Testis (tissue), 3 donors: Measurements from ENCODE around the gene VIPR1. TPM values are rescaled to one million over a fixed set of nuclear protein-coding genes. Genes with fewer than 3 reads are reported as not detected.

Source experiments
- DNase-seq: peaks from one replicate; pipeline ENCODE4 v3.0.0-alpha.2; 2019
- H3K27ac ChIP-seq, 2 donors: fragments of 200-600 bp; sonication (generic); one replicate each; pipeline ENCODE4 v1.5.1; 2019
- H3K27me3 ChIP-seq: fragments of 200-600 bp; sonication (generic); one replicate; pipeline ENCODE4 v1.5.1; 2019
- H3K36me3 ChIP-seq: fragments of 200-600 bp; sonication (generic); one replicate; pipeline ENCODE4 v1.5.1; 2017; ENCODE audit warnings: low read depth; ENCODE audit errors: missing control alignments
- H3K4me1 ChIP-seq: fragments of 200-600 bp; sonication (generic); one replicate; pipeline ENCODE4 v1.5.1; 2019
- H3K4me3 ChIP-seq, 2 donors: fragments of 200-600 bp; sonication (generic); one replicate each; pipeline ENCODE4 v1.5.1; 2017 to 2019
- H3K9me3 ChIP-seq: fragments of 200-600 bp; sonication (generic); one replicate; pipeline ENCODE4 v1.5.1; 2017
- POLR2A ChIP-seq: fragments of 450-650 bp; IDR thresholded peaks from one replicate; pipeline ENCODE4 v1.6.1; 2017; ENCODE audit warnings: antibody characterized with exemption, mild to moderate bottlenecking, moderate library complexity
- WGBS, 2 donors: methylation state at CpG; one replicate each; pipeline ENCODE4 v1.1.5; 2018; 5-methylcytosine and 5-hydroxymethylcytosine counted together
- intact Hi-C: fragments of 100-400 bp; cut with DNase I; formaldehyde crosslinking; loops from one replicate; pipeline ENCODE4 v1.15.1; 2023; ENCODE audit warnings: low total_unique reads
- polyA plus RNA-seq: library from polyadenylated mRNA; stranded (reverse); fragments of 350-450 nt; fragmentation: Illumina TruSeq; extraction: RNeasy Lipid Tissue Mini Kit (QIAGEN cat#74804); gene quantifications from one replicate; pipeline ENCODE4 v1.2.3, GENCODE V29; 2014; ENCODE audit warnings: low read depth, low replicate concordance; ENCODE audit not compliant: insufficient read depth
- total RNA-seq, 2 donors: library from RNA; depleted of rRNA; stranded (reverse); fragments of >200 nt; gene quantifications; one replicate each; pipeline ENCODE4 v1.2.3, GENCODE V29; 2016
- TF ChIP-seq, protein P1 (sequence below), 3 experiments: fragments of 450-650 bp in 2 of 3; fragments of 200-600 bp in 1 of 3; sonication (generic) in 1 of 3; IDR thresholded peaks; one replicate each; pipeline ENCODE4 v1.5.1; 2016 to 2019; ENCODE audit warnings: antibody characterized with exemption in 3 of 3, mild to moderate bottlenecking in 2 of 3, moderate library complexity in 1 of 3

VIPR1 gene
- total and polyA plus RNA-seq, 3 donors from 2014 or later: 3.4 to 10.2 (median 4.6) TPM

DNA sequence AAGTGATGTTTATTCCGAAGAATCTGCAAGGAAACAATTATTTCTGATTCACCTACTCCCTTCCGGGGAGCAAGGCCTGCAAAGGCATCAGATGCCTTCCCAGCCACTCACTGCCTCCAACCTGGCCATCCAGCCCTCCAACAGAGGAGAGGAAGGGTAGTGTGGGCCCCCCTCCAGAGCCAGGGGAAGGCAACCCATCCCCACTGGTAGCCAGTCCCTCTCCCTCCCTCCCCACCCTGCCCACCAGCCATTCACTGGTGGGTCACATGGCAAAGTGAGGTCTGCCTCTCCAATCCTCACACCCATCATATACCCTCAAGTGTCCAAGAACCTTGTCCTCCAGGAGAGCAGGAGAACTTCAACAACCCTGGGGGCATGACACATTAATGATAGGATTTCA is 2.4 kb upstream of the VIPR1 start:
- WGBS, 2 donors: 51 to 68% methylated on average over 2 of the region's 2 CpGs
- no peak overlapping the region for H3K4me3 ChIP-seq
- no peak overlapping the region for H3K27ac ChIP-seq
- no peaks in the 10 kb centered on the region for H3K36me3 ChIP-seq
- H3K9me3 ChIP-seq: no peaks in the 10 kb centered on the region
- intact Hi-C loops: no loop called here
- H3K4me1 ChIP-seq: peaks cover 25% of the 10 kb centered on the region
- DNase-seq: no peak
- H3K27me3 ChIP-seq: no peaks in the 10 kb centered on the region
- TF ChIP-seq, protein P1, sequence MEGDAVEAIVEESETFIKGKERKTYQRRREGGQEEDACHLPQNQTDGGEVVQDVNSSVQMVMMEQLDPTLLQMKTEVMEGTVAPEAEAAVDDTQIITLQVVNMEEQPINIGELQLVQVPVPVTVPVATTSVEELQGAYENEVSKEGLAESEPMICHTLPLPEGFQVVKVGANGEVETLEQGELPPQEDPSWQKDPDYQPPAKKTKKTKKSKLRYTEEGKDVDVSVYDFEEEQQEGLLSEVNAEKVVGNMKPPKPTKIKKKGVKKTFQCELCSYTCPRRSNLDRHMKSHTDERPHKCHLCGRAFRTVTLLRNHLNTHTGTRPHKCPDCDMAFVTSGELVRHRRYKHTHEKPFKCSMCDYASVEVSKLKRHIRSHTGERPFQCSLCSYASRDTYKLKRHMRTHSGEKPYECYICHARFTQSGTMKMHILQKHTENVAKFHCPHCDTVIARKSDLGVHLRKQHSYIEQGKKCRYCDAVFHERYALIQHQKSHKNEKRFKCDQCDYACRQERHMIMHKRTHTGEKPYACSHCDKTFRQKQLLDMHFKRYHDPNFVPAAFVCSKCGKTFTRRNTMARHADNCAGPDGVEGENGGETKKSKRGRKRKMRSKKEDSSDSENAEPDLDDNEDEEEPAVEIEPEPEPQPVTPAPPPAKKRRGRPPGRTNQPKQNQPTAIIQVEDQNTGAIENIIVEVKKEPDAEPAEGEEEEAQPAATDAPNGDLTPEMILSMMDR (IDR thresholded peaks at IDR 0.05): no peak
- TF ChIP-seq POLR2A: no peak

DNA sequence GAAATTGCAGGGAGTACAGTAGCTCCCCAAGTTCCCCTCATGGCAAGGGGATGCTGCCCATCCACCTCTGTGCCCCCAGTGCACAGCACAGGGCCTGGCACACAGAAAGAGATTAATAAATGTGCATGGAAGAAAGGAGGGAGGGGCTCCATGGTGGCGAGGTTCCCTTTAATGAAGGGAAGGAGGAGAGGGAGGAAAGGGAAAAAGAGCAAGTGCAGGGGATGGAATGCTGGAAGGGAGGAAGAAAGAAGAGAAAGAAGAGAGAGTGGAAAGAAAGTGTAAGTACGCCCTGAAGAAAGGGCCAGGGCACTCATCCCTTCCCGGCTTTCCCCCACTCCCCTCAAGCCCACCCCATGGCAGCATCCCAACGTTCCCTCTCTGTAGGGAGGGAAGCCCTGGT is 1.5 kb upstream of the VIPR1 start:
- TF ChIP-seq, protein P1 (IDR thresholded peaks at IDR 0.05): no peak
- TF ChIP-seq POLR2A: no peak
- H3K4me3 ChIP-seq: no peak overlapping the region

DNA sequence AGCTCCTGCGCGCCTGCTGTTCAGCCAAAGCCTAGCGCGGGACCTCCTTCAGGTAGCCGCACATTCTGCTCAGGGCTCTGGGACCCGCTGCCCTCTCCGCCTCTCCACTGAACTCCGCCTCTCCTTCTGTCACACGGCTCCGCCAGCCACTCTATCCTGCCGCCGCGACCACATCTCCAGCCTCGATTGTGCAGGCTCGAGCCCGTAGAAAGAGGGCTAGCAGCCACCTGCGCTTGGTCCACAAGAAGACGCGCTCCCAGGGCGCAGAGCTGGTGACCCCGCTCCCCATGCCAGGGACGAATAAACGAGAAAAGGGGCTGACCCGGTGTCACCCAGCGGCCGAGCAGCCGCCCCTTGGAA is 1.1 kb upstream of the VIPR1 start:
- H3K4me3 ChIP-seq: peak overlapping the region in 1 of 2 donors; percentile 56

More for the DNA sequence above, 1.5 kb upstream of the VIPR1 start:
- no peaks in the 10 kb centered on the region for H3K9me3 ChIP-seq
- 21 to 27% methylated on average over 4 of the region's 4 CpGs for WGBS, 2 donors
- no peaks in the 10 kb centered on the region for H3K36me3 ChIP-seq
- H3K4me1 ChIP-seq: peaks cover 25% of the 10 kb centered on the region
- H3K27me3 ChIP-seq: no peaks in the 10 kb centered on the region
- no peak for DNase-seq
- no peak overlapping the region for H3K27ac ChIP-seq
- intact Hi-C loops: no loop called here

DNA sequence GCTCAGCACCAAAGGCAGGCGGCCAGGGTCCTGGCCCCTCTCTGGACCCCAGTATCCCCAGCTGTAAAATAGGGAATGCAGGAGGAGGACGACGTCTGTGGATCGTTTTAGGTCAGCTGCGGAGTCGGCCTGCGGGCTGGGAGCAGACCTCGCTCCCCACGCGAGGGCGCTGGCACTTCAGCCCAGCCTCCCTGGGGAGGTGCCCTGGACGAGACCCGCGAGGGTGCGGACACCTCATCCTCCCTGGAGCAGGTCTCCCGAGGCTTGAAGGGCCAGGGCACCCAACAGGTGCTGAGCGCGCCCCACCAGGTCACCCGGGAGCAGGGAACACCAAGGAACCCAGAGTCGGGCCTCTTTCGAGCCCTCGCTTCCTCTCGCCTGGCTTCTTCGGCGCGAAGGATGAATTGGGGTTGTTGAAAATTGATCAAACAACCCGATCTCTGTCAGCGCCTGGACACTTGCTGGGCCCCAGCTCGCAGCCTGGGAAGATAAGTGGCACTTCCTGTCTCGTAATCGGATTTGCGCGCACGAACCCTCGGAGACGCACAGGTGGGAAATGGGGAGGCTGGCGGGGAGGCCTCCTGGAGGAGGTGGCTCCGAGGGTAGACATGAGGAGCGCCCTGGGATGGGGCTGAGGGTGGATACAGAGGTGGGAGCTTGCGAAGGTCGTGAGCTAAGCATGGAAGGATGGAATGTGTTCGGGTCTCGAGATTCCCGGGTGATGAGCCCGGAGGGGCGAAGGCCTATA is 588 bp upstream of the VIPR1 start:
- WGBS, 2 donors: 1% methylated on average over 28 to 46 of the region's 46 CpGs
- intact Hi-C loops: no loop called here
- Histone ChIP-seq H3K27ac (no peak overlapping the region), H3K4me3 (peak overlapping the region; percentile 50 to 56), H3K36me3 (no peaks in the 10 kb centered on the region), H3K27me3 (no peaks in the 10 kb centered on the region), H3K9me3 (no peaks in the 10 kb centered on the region), H3K4me1 (peaks cover 19% of the 10 kb centered on the region)
- TF ChIP-seq POLR2A: no peak
- TF ChIP-seq, protein P1 (IDR thresholded peaks at IDR 0.05): peak in 1 of 3 experiments; percentile 29
- DNase-seq: peak; percentile 67

More for the DNA sequence above, 1.1 kb upstream of the VIPR1 start:
- Histone ChIP-seq H3K4me1 (peaks cover 25% of the 10 kb centered on the region), H3K27ac (no peak overlapping the region), H3K9me3 (no peaks in the 10 kb centered on the region), H3K36me3 (no peaks in the 10 kb centered on the region), H3K27me3 (no peaks in the 10 kb centered on the region)
- WGBS, 2 donors: 2 to 10% methylated on average over 22 to 27 of the region's 27 CpGs
- no peak for DNase-seq
- intact Hi-C loops: no loop called here
- TF ChIP-seq POLR2A: no peak
- TF ChIP-seq, protein P1 (IDR thresholded peaks at IDR 0.05): no peak
